AG04449 (cell line): Measurements from ENCODE around the gene CHD5.

Experiments used
- CTCF ChIA-PET: fragments of 350-600 bp; formaldehyde crosslinking; extraction: SDS; loops from one replicate; lab custom pipeline; 2021; ENCODE audit warnings: antibody characterized with exemption; lab: Yijun Ruan, JAX
- POLR2A ChIA-PET: fragments of 400-600, 350-600 bp; formaldehyde crosslinking; extraction: SDS; loops from one replicate; lab custom pipeline; 2020; ENCODE audit warnings: antibody characterized with exemption, inconsistent platforms; lab: Yijun Ruan, JAX
- DNase-seq: peaks from one replicate; pipeline ENCODE4 v3.0.0-alpha.2; 2010; ENCODE audit warnings: low read depth, low spot score
- H3K4me3 ChIP-seq: 2 replicates; pipeline ENCODE4 v1.5.1; 2011; ENCODE audit warnings: low read depth, mild to moderate bottlenecking, control low read depth, low read length
- CTCF ChIP-seq: IDR thresholded peaks from one replicate; pipeline ENCODE4 v1.5.1; 2011; ENCODE audit warnings: mild to moderate bottlenecking, moderate library complexity, low read length, control low read depth, inconsistent platforms; ENCODE audit not compliant: insufficient read depth; ENCODE audit errors: missing control alignments

Gene CHD5

GRCh38 chr1:6205849-6206519 is 25.9 kb upstream of the CHD5 start, which contains the start of gene RNF207:
TSS of gene RNF207 (plus strand) at chr1:6206119. CDS start at chr1:6206536, 417 bp downstream.
- DNase-seq = no peak
- peak within 1 kb of the TSS; percentile 58 for H3K4me3 ChIP-seq
- ChIA-PET CTCF (interaction anchor here (1.0 to 5.4 kb wide), 15 partner anchors 10 to 284 kb away, joined by 3 to 62 read pairs (median 8); partner anchors contain the start of genes HES3 and RPL22), POLR2A (no interaction called here)
- no peak for TF ChIP-seq CTCF

- TF ChIP-seq CTCF = no peak
- H3K4me3 ChIP-seq = no peak overlapping the region
- POLR2A ChIA-PET = no interaction called here
- DNase-seq = no peak
- CTCF ChIA-PET = no interaction called here
These were observed 22.1 kb upstream of the CHD5 start for GRCh38 chr1:6202256-6202655.

- ChIA-PET CTCF (interaction anchor here (0.9 to 9.3 kb wide), 6 partner anchors 6 to 151 kb away, joined by 3 to 57 read pairs (median 4); partner anchors contain the start of gene RNF207), POLR2A (interaction anchor here (0.5 kb wide), 1 partner anchor 19 kb away, joined by 3 read pairs; no protein-coding TSS in a partner anchor)
- DNase-seq = no peak
- no peak for TF ChIP-seq CTCF
- peak overlapping the region; percentile 93 for H3K4me3 ChIP-seq
These were observed 20.2 kb upstream of the CHD5 start for GRCh38 chr1:6200188-6200809.

GRCh38 chr1:6199298-6200187 is 19.4 kb upstream of the CHD5 start, which contains the start of gene RPL22:
TSS of gene RPL22 (minus strand) at chr1:6199595. CDS start at chr1:6199573, 22 bp downstream.
- ChIA-PET CTCF (interaction anchor here (0.9 to 9.3 kb wide), 7 partner anchors 7 to 152 kb away, joined by 3 to 57 read pairs (median 3); partner anchors contain the start of gene RNF207), POLR2A (interaction anchor here (0.5 to 0.9 kb wide), 3 partner anchors 9 to 19 kb away, joined by 3 read pairs; no protein-coding TSS in a partner anchor)

GRCh38 chr1:6198646-6199297 is 18.7 kb upstream of the CHD5 start:
- no peak for DNase-seq
- H3K4me3 ChIP-seq = peak overlapping the region; percentile 93
- POLR2A ChIA-PET = interaction anchor here (0.6 to 0.9 kb wide), 2 partner anchors 8 to 14 kb away, joined by 3 read pairs; no protein-coding TSS in a partner anchor
- CTCF ChIA-PET = interaction anchor here (1.1 to 9.3 kb wide), 3 partner anchors 8 to 40 kb away, joined by 3 to 57 read pairs (median 35); partner anchors contain the start of gene RNF207
- TF ChIP-seq CTCF = no peak

More at GRCh38 chr1:6199298-6200187, 19.4 kb upstream of the CHD5 start, which contains the start of gene RPL22:
- peak; percentile 95 for DNase-seq
- no peak for TF ChIP-seq CTCF
- peak within 1 kb of the TSS; percentile 93 for H3K4me3 ChIP-seq
